Subcutaneous abdominal adipose tissue (tissue), 5 donors: ENCODE data around the gene DPYD.

ENCODE experiments used
- H3K27ac ChIP-seq: one replicate; pipeline ENCODE4 v1.7.0; 2013; ENCODE audit warnings: low read depth, mild to moderate bottlenecking, inconsistent platforms, low read length, moderate library complexity
- H3K27me3 ChIP-seq, 5 donors: one replicate each; pipeline ENCODE4 v1.7.0; 2013; ENCODE audit warnings: low read length in 5 of 5, inconsistent platforms in 1 of 5; ENCODE audit not compliant: control insufficient read depth in 5 of 5, insufficient read depth in 4 of 5
- H3K36me3 ChIP-seq, 5 donors: one replicate each; pipeline ENCODE4 v1.7.0; 2013; ENCODE audit warnings: low read length in 5 of 5; ENCODE audit not compliant: control insufficient read depth in 5 of 5, insufficient read depth in 5 of 5
- H3K4me1 ChIP-seq, 5 donors: one replicate each; pipeline ENCODE4 v1.7.0; 2013; ENCODE audit warnings: low read length in 5 of 5, mild to moderate bottlenecking in 3 of 5, moderate library complexity in 1 of 5; ENCODE audit not compliant: control insufficient read depth in 5 of 5, insufficient read depth in 5 of 5
- H3K4me3 ChIP-seq, 5 donors: one replicate each; pipeline ENCODE4 v1.7.0; 2013; ENCODE audit warnings: low read length in 5 of 5, low read depth in 1 of 5
- H3K9ac ChIP-seq, 5 donors: one replicate each; pipeline ENCODE4 v1.7.0; 2013; ENCODE audit warnings: low read length in 5 of 5, mild to moderate bottlenecking in 4 of 5, moderate library complexity in 3 of 5
- H3K9me3 ChIP-seq, 5 donors: one replicate each; pipeline ENCODE4 v1.7.0; 2013; ENCODE audit warnings: low read length in 5 of 5; ENCODE audit not compliant: control insufficient read depth in 5 of 5
- donor health status: healthy.
- donor health status: healthy.
- donor health status: healthy.
- donor health status: healthy.
- donor health status: healthy.

DPYD gene

GRCh38 chr1:97105531-97105930, 815.3 kb downstream of the DPYD start:
- Histone ChIP-seq H3K9me3 (no peaks in the 10 kb centered on the region), H3K9ac (no peak overlapping the region), H3K36me3 (peaks cover 0 to 5% (median 0%) of the 10 kb centered on the region in 5 donors), H3K27me3 (no peaks in the 10 kb centered on the region), H3K4me1 (no peaks in the 10 kb centered on the region), H3K27ac (no peak overlapping the region), H3K4me3 (no peak overlapping the region)

- Histone ChIP-seq H3K9ac (no peak overlapping the region), H3K27me3 (no peaks in the 10 kb centered on the region), H3K9me3 (no peaks in the 10 kb centered on the region), H3K27ac (no peak overlapping the region), H3K4me1 (peaks cover 0 to 7% (median 0%) of the 10 kb centered on the region in 5 donors), H3K36me3 (peaks cover 4 to 17% (median 8%) of the 10 kb centered on the region in 5 donors), H3K4me3 (no peak overlapping the region)
Observed at GRCh38 chr1:97101509-97101908, 819.3 kb downstream of the DPYD start.

- H3K4me3 ChIP-seq: no peak overlapping the region
- H3K9me3 ChIP-seq: no peaks in the 10 kb centered on the region
- no peaks in the 10 kb centered on the region for H3K27me3 ChIP-seq
- no peak overlapping the region for H3K27ac ChIP-seq
- H3K4me1 ChIP-seq: peaks cover 0 to 7% (median 0%) of the 10 kb centered on the region in 5 donors
- no peak overlapping the region for H3K9ac ChIP-seq
- H3K36me3 ChIP-seq: peaks cover 4 to 17% (median 11%) of the 10 kb centered on the region in 5 donors
Observed at GRCh38 chr1:97097404-97097925, 823.4 kb downstream of the DPYD start.

GRCh38 chr1:97095764-97096163, 825.1 kb downstream of the DPYD start:
- no peaks in the 10 kb centered on the region for H3K27me3 ChIP-seq
- no peak overlapping the region for H3K27ac ChIP-seq
- H3K4me3 ChIP-seq: no peak overlapping the region
- H3K4me1 ChIP-seq: peaks cover 0 to 7% (median 0%) of the 10 kb centered on the region in 5 donors
- no peak overlapping the region for H3K9ac ChIP-seq
- H3K9me3 ChIP-seq: no peaks in the 10 kb centered on the region
- peaks cover 4 to 17% (median 11%) of the 10 kb centered on the region in 5 donors for H3K36me3 ChIP-seq

GRCh38 chr1:97094247-97094972, 826.4 kb downstream of the DPYD start:
- no peak overlapping the region for H3K27ac ChIP-seq
- H3K9me3 ChIP-seq: no peaks in the 10 kb centered on the region
- H3K27me3 ChIP-seq: no peaks in the 10 kb centered on the region
- H3K4me1 ChIP-seq: peaks cover 0 to 2% (median 0%) of the 10 kb centered on the region in 5 donors
- no peak overlapping the region for H3K9ac ChIP-seq
- H3K36me3 ChIP-seq: peaks cover 4 to 17% (median 11%) of the 10 kb centered on the region in 5 donors
- no peak overlapping the region for H3K4me3 ChIP-seq

GRCh38 chr1:97093741-97094140, 827.1 kb downstream of the DPYD start:
- Histone ChIP-seq H3K9me3 (no peaks in the 10 kb centered on the region), H3K27ac (no peak overlapping the region), H3K4me1 (no peaks in the 10 kb centered on the region), H3K27me3 (no peaks in the 10 kb centered on the region), H3K36me3 (peaks cover 4 to 17% (median 11%) of the 10 kb centered on the region in 5 donors), H3K9ac (no peak overlapping the region), H3K4me3 (no peak overlapping the region)

GRCh38 chr1:97092824-97093223, 828.0 kb downstream of the DPYD start:
- Histone ChIP-seq H3K4me1 (no peaks in the 10 kb centered on the region), H3K4me3 (no peak overlapping the region), H3K27me3 (no peaks in the 10 kb centered on the region), H3K9me3 (no peaks in the 10 kb centered on the region), H3K36me3 (peaks cover 4 to 16% (median 11%) of the 10 kb centered on the region in 5 donors), H3K9ac (no peak overlapping the region), H3K27ac (no peak overlapping the region)

- Histone ChIP-seq H3K4me1 (no peaks in the 10 kb centered on the region), H3K4me3 (no peak overlapping the region), H3K36me3 (peaks cover 0 to 9% (median 3%) of the 10 kb centered on the region in 5 donors), H3K9ac (no peak overlapping the region), H3K27me3 (no peaks in the 10 kb centered on the region), H3K9me3 (no peaks in the 10 kb centered on the region), H3K27ac (no peak overlapping the region)
Observed at GRCh38 chr1:97091679-97092078, 829.2 kb downstream of the DPYD start.

GRCh38 chr1:97091263-97091662, 829.6 kb downstream of the DPYD start:
- H3K4me1 ChIP-seq: no peaks in the 10 kb centered on the region
- no peak overlapping the region for H3K9ac ChIP-seq
- H3K9me3 ChIP-seq: no peaks in the 10 kb centered on the region
- H3K27me3 ChIP-seq: no peaks in the 10 kb centered on the region
- peaks cover 0 to 9% (median 3%) of the 10 kb centered on the region in 5 donors for H3K36me3 ChIP-seq
- H3K27ac ChIP-seq: no peak overlapping the region
- H3K4me3 ChIP-seq: no peak overlapping the region

GRCh38 chr1:97090725-97091124, 830.1 kb downstream of the DPYD start:
- no peak overlapping the region for H3K4me3 ChIP-seq
- no peaks in the 10 kb centered on the region for H3K27me3 ChIP-seq
- H3K9ac ChIP-seq: no peak overlapping the region
- H3K27ac ChIP-seq: no peak overlapping the region
- H3K36me3 ChIP-seq: peaks cover 0 to 9% (median 3%) of the 10 kb centered on the region in 5 donors
- no peaks in the 10 kb centered on the region for H3K9me3 ChIP-seq
- H3K4me1 ChIP-seq: no peaks in the 10 kb centered on the region
